ENCODE data around the gene RIN1. TPM values are rescaled to one million over a fixed set of nuclear protein-coding genes. Genes with fewer than 3 reads are reported as not detected.

The RIN1 gene
- polyA plus RNA-seq, 3 donors = 2.4 to 3.5 (median 3.0) TPM

DNA sequence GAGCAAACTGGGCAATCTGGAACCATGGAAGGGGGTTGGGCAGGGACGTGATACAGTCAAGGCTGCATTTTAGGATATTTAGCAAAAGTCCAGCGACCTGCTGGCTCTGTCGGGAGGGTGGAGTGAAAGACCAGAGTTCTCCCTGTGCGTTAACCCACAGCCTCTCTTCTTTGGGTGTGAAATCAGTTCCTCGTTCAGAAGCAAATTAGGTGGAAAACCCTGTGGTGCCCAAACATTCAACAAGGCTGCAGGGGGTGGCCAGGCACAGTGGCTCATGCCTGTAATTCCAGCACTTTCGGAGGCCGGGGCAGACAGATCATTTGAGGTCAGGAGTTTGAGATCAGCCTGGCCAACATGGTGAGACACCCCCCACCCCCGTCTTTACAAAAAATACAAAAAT lies 38.6 kb downstream of the RIN1 start:
- DNase-seq = no peak

DNA sequence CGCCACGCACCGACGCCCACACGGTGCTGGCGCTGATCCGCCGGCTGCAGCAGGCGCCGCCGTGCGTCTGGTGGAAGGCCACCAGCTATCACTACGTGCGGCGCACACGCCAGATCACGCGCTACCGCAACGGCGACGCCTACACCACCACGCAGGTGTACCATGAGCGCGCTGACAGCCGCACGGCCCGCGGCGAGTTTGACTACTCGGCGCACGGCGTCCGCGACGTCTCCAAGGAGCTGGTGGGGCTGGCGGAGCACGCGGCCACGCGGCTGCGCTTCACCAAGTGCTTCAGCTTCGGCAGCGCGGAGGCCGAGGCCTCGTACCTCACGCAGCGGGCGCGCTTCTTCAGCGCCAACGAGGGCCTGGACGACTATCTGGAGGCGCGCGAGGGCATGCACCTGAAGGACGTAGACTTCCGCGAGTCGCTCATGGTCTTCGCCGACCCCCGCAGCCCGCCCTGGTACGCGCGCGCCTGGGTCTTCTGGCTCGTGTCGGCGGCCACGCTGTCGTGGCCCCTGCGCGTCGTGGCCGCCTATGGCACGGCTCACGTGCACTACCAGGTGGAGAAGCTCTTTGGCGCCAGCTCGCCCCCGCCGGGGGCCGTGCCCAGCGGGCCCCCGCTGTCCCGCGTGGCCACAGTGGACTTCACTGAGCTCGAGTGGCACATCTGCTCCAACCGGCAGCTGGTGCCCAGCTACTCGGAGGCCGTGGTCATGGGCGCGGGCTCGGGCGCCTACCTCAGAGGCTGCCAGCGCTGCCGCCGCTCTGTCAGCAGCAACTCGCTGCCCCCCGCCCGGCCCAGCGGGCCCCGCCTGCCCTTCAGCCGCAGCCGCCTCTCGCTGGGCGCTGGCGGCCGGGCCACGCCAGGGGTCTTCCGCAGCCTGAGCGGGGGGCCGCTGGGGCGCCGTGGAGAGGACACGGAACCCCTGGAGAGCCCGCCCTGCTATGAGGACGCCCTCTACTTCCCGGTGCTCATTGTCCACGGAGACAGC lies 41.3 kb downstream of the RIN1 start:
- DNase-seq = no peak

DNA sequence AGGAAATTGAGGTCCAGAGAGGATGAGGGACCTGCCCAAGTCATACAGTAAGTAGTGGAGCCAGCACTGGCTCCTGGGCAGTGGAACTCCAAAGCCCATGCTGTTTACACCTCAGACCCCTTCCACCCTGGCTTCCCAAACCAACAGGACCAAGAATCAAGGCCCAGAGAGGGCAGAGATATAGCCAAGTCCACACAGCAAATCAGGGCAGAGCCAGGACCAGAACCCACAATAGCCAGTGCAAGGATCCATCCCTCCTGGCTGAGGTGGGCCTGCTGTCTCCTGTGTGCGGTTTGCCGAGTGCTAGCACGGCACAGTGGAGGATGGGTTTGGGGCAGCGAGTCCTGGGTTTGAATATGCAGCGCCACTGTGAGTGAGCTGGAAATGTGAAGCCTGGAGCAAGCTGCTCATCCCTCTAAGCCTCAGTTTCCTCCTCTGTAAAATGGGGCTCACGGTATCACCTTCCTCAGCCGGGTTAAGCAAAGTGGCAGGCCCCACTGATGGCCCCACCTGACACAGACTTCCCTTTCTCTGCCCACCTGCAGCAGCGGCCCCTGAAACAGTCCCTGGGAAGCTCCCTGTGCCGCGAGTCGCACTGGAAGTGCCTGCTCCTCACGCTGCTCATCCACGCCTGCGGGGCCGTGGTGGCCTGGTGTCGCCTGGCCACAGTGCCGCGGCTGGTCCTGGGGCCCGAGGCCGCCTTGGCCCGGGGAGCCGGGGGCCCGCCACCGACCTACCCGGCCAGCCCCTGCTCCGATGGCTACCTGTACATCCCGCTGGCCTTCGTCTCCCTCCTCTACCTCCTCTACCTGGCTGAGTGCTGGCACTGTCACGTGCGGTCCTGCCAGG lies 42.2 kb downstream of the RIN1 start:
- DNase-seq = no peak

DNA sequence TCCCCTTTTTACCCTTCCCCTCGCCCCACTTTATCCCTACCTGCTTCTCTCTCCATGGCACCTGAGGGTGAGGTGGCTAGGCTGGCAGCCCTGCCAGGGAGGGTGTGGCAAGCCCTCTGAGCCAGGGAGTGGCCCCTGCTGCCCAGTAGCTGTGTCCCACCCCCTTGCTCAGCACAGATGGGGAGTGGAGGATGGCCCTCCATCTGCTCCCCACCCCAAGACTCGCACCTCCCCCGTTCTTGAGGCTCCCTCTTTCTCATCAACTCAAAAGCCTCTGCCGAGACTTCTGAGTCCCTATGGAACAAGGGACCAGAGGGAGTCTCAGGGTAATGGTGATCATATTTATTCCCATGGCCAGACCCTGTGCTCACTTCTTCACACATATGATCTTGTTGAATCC lies 42.9 kb downstream of the RIN1 start:
- no peak for DNase-seq

DNA sequence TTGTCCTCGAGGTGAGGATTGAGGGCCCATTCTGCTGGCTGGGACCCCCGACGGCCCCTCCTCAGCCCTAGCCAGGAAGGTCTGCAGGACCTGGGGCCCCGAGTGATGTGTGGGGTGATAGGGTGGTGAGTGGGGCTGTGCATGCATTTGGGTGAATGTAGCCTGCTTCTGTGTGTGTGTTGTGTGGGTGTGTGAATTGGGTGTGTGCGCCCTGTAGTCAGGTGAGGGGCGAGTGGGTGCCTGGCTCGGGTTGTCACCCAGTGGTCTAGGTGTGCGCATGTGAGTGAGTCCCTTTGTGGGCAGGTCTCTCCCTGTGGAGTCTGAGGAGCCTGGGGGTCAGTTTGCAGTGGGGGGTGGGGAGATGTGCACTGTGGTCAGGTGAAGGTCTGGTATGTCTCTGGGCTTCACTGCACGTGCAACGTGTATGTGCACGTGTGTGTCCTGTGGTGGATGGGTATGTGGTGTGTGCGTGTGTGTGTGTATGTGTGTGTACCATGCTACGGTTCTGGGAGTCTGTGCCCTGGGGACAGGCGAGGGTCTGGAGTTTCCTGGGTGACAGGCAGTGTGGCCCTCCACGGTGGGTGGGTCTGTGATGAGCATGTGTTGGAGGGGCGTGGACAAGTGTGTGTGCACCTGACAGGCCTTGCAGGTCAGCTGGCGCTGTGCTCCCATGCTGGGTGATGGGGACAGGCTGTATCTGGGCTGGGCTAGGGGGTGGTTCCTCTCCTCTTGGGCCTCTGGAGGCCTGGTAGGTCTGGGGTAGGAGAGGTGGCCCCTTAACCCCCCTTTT lies 43.5 kb downstream of the RIN1 start:
- no peak for DNase-seq

DNA sequence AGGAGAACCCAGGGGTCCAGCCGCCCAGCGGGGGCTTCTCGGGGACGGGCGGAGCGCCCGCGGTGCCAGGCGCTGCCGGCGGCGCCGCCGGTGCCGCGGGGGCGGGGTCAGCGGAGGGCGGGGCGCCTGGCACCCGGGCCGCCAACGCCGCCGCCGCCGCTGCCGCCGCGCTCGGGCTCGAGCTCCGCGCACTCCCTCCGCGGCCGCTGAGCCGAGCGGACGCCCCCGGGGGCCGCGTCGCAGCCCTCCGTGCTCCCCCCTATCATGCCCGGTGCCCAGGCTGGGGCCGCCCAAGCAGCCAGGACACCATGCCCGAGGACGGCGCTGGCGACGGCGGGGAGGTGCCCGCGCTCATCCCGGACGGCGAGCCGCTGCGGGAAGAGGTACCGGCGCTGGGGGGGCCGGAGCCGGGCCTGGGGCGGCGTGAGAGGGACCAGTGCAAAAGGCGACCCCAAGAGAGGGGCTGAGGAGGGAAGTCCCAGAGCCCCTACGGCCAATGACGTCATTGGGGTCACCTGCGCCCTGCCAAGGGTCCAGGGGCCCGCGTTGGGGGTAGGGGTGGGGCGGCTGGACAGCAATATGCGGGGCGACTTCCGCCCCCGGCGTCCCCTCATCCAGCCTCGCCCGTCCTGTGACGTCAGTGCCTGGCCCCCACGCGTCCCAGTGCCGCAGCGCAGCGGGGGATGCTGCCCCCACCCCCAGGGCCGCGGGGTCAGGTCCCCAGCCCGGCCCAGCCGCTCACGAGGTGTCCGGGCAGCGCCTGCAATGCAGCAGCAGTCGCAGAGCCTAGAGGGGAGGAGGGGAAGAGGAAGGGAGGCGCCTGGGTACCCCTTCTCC lies 44.3 kb downstream of the RIN1 start, which contains the start of gene TMEM151A:
Gene TMEM151A, plus strand, starts transcription at position 189 of the 837 bp plus-strand sequence. Its CDS starts 120 bp downstream, at position 309.
- no peak for DNase-seq

DNA sequence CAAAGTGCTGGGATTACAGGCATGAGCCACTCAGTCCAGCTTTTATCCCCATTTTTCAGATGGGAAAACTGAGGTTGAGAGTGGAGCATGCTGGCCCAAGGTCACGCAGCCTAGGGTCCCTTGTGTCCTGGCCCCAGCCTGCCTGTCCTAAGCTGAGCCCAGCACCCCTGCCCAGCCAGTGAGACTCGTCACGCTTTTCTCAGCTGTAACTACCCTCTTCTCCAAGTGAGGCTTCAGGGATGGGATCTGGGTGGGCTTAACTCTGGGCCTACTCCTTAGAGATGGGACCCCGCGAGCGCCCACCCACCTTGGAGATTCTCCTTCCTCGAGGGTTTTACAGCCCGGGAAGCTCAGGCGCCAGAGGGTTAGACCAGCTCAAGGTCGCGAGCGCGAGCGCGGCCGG lies 44.9 kb downstream of the RIN1 start:
- DNase-seq = no peak

DNA sequence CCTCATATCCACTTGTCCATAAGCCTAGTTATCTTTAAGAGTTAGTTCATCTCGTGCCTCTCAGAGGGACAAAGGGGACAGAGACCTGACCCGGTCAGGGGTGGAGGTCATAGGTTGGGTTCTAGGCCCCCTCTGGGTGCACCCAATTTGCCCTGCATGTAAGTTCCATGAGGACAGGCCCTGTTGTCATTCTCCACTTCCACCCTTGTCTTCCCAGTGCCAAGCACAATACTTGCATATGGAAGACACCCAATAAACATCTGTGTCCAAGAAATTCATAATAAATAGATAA lies 46.0 kb downstream of the RIN1 start:
- DNase-seq = no peak

DNA sequence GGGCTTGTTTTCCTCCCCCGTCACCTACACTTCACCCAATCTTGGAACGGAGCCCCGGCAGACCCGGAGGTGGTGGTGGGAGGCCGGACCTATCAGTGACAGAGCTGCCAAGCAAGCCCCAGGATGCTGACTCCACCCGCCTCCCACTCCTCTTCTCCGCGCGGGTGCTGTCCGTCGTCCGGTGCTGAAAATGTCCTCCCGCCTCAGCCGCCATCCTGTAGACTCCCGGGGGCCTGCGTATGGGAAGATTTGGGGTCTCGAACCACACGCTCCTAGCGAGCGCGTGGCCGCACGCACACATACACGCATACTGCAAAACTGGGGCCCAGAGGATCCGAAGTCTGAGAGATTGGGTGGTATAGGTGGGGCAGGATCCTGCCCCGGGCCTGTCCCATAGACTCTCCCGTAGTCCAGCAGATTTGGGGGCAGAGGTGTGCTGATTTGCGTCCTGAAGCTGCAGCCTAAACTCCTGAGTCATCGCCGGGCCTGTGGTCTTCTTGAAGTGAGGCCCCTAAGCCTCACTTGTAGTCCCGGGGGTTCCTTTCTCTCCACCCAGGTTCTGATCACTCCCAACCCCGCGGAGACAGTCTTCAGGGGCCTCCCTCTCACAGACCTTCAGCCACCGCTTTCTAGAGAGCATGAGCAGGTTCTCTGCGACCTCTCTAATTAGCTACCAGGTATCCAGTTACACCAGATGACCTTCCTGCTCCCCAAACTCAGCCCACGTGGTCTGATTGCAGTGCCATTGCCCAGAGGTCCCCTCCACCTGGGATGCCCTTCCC lies 46.5 kb downstream of the RIN1 start:
- peak; percentile 87 for DNase-seq

DNA sequence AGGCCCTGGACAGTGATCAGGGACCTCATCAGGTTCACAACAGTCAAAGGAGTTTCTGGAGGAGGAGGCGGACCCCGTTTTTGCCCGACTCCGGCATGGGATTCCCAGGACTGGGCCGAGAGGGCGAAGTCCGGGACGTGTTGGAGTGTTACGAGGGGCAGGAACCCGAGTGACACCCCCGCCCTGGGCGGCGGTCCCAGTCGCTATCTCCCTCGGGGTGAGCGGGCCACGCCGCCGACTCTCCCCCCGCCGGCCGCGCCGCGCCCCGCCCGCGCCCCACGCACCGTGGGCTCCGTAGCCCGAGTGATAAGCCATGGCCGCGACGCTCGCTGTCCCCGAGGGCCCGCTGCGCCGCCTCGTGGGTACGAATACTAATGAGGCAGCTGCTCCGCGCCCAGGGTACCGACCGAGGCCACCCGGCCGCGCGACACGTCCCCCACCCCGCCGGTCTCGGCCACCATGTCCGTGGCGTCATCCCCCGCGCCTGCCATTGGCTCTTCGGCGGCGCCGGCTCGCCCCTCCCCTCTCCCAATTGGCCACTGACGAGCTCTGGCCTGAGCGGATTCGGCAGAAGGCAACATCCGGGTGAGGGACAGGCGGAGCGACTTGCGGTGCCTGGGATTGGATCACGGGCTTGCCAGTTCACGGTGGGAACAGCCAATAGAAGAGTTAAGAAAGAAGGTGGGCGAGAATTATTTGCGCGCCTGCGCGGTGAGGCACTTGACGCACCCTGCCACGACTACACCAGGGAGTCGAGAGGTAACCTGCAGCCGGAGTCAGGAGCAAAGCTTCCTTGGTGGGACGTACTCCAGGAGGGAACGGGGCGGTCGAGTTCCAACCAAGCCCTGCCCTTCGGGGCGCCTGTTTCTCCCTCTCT lies 47.3 kb downstream of the RIN1 start, which contains the start of gene YIF1A:
Gene YIF1A, minus strand, starts transcription at position 473 of the 877 bp plus-strand sequence. Its CDS starts 158 bp downstream, at position 315.
- DNase-seq = peak; percentile 99

DNA sequence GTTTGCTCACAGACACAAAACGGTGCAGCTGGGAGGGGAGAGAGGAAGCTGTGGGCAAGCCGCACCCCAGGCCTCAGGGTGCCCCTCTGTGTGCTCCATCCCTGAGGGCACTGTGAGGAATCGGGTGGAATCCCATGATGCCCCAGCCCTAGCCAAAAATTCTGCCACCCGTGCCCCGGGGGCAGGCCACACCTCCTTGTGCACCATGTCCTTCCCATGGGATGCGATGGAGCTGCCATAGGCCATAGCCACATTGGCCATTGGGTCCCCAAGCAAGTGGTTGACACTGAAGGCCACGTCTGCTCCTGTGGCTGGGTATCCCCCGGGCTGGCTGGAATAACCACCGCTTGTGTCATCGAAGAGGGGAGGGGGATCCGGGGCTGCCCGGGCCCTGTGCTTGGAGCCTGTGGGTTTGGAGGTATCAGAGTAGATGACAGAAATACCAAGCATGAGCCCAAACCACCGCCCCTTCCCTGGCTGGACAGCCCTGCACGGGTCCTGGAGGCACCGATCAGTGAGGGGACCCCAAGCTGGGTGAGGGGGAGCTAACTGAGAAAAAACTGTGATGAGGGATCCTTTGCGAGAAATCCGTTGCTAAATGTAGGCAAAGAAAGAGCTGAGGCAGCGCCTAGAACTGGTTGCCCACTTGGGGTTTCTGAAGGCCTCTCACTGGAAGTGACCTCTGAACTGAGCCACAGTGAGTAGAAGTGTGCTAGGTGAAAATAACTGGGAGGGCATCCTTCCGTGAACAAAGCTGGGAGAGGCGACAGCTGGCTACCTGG lies 48.2 kb downstream of the RIN1 start:
- no peak for DNase-seq

DNA sequence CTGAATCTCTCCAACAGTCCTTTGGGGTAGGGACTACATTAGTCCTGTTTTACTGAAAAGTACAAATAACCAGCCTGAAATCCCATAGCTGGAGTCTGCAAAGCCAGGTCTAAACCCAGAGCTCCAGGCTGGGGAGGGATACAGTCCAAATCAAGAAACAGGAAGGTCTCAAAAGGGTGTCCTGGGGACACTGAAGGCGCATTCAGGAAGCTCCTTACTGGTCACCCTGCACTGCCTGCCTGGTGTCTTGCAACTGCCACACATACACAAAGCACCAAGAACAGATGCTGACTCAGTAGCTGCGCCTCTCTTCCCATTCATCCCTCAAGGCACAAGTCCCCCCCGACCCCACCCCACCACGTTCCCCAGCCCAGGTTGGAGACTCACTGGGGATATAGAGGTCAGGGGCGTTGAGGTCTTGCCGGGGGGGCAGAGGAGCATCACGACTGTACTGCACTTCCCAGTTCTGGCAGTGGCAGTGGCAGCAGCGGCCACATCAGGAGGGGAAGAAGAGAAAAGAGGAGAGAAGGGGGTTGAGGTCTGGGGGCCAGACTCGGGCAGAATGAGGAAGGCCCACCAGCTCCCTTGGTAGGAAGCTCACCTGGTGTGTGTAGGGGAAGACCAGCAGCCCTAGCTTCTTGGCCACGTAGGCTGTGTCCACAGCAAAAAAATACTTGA lies 48.9 kb downstream of the RIN1 start:
- no peak for DNase-seq

DNA sequence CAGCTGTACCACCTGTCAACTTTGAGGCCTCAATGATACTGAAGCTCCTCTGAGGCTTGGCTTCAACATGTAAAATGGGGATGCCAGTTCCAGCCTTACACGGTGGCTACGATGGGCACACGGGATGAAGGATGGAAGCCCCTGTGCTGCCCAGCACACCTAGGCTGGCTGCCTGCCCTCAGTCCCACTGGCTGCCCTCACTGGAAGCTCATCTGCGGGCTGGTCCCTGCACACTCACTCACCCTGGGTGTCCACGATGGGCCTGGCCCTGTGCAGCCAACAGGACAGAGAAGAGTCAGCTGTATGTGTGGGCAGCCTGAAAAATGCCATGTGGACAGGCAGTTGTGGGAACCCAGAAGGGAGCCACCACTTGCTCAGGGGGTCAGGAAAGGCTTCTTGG lies 49.5 kb downstream of the RIN1 start:
- DNase-seq = no peak

DNA sequence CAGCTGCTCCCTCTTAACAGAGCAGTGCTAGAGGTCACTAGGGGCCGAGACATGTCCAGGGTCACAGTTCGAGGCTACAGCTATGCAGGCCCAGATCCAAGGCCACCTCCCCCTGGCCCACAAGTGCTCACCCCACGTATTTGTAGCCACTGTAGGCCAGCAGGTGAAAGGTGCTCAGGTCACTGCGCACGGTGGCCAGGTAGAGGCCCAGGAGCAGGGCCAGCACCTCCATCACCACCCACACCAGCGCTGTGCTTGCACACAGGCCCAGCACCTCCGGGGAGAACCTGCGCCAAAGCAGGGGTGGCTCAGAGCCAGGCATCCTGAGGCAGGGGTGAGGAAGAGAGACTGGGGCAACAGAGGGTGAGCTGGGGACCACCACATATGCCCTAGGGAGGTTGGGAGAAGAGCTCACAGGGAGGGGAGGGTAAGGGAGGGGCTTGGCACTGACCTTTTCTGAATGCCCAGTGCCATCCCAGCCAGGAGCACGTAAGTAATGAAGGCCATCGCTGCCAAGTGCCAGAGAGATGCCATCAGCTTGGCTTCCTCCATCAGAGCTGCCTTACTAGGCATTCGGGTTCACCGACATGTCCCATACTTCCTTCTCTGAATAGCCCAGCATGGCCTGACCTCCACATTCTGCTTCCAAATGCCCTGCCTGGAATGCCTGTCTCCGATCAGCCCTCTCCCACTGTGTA lies 50.8 kb downstream of the RIN1 start:
- DNase-seq = no peak

DNA sequence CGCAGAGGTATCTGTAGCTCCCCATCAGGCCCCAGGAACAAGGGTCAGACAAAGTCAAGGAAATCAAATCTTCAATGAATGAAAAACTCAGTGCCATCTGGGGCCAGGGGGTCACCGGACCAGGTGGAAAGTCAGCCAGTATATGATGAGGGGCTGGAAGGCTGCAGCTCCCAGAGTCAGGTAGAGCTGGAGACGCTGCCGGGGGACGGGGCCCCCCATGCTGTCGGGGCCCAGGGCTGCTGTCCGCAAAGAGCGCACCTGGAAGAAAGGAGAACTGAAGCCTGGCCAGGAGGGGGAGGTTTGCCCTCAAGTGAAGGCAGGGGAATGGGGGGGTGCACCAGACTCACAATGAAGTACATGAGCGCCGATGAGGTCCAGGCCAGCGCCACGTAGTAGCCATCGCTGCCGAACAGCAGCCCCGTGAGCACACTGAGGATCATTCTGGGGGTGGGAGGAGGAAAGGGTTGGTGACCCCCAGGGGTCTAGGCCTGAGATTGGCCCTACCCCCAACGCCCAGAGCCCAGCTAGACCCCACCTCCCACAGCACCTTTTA lies 51.6 kb downstream of the RIN1 start:
- DNase-seq = no peak

DNA sequence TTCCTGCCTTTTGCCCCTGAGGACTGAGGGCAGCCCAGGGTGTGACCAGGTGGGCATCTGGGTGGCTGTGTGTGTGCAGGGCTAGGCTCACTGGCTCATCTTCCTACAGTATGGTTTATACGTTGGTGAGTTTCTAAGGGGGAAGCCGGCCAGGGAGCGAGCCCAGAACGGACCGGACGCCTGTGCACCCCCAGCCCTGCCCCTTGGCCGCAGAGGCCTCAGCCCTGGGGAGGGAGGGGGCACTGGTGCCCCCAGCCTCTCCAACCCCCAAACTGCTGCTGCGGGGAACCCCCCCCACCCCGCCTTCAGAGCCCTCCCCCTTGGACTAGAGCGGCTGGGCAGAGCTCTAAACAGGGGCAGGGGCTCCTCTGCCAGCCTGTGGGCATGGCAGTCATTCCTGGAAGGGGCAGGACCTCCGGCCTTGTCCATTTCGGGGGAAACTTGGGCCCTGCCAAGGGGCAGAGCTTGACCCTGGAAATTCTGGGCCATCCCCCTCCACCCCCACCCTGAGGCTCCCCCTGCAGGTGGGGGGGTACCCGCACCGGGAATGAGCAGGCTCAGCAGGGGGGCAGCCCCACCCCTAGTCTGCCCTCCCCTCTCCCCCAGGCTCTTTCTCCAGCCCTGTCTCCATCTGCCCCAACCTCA lies 52.7 kb downstream of the RIN1 start:
- no peak for DNase-seq

Data from renal pelvis (tissue), 4 donors.